Lower leg skin (tissue), 3 donors: Measurements from ENCODE around the gene KIAA0825.

Source experiments
- POLR2A ChIP-seq, 2 donors: fragments of 450-650 bp; IDR thresholded peaks; one replicate each; pipeline ENCODE4 v1.6.1; 2016 to 2017; ENCODE audit warnings: antibody characterized with exemption in 2 of 2, mild to moderate bottlenecking in 1 of 2, moderate library complexity in 1 of 2
- TF ChIP-seq, protein P1 (sequence below), 3 donors: fragments of 450-650 bp; IDR thresholded peaks; one replicate each; pipeline ENCODE4 v1.5.1; 2016; ENCODE audit warnings: antibody characterized with exemption in 3 of 3, mild to moderate bottlenecking in 3 of 3, moderate library complexity in 2 of 3

DNA sequence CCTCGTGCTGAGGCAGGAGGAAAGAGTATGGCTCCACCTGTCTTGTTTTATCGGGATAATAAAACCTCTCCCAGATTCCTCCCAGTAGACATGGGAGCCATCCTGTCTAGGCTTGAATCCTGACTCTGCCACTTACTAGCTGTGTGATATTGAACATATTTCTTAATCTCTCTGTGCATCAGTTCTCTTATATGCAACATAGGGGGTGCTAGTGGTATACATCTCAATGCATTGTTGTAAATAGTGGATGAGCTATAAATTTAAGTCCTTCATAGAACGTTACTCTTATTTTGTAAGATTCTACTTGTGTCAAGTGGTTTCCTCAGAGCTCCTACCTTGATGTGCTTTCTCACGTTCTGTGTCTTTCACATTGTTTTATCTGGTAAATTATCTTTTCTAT is 459.3 kb downstream of the KIAA0825 start:
- TF ChIP-seq, protein P1, sequence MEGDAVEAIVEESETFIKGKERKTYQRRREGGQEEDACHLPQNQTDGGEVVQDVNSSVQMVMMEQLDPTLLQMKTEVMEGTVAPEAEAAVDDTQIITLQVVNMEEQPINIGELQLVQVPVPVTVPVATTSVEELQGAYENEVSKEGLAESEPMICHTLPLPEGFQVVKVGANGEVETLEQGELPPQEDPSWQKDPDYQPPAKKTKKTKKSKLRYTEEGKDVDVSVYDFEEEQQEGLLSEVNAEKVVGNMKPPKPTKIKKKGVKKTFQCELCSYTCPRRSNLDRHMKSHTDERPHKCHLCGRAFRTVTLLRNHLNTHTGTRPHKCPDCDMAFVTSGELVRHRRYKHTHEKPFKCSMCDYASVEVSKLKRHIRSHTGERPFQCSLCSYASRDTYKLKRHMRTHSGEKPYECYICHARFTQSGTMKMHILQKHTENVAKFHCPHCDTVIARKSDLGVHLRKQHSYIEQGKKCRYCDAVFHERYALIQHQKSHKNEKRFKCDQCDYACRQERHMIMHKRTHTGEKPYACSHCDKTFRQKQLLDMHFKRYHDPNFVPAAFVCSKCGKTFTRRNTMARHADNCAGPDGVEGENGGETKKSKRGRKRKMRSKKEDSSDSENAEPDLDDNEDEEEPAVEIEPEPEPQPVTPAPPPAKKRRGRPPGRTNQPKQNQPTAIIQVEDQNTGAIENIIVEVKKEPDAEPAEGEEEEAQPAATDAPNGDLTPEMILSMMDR (IDR thresholded peaks at IDR 0.05), result no peak
- no peak for TF ChIP-seq POLR2A (IDR thresholded peaks at IDR 0.05)
